Lung (tissue), 12 donors: ENCODE results near the gene CHN2. TPM values are rescaled to one million over a fixed set of nuclear protein-coding genes. Genes with fewer than 3 reads are reported as not detected.

Experiments
- ATAC-seq: fragments of 200-7000 bp; cut with Tn5 transposase; one replicate; pipeline ENCODE4 v1.9.1; 2020; ENCODE audit warnings: moderate number of reproducible peaks; ENCODE audit not compliant: insufficient read depth, low FRiP score
- DNase-seq, 3 donors: peaks; one replicate each; pipeline ENCODE4 v3.0.0-alpha.2; 2013 to 2017
- H3K27ac ChIP-seq, 2 donors: one replicate each; pipeline ENCODE4 v1.5.1; 2013; ENCODE audit warnings: mild to moderate bottlenecking in 2 of 2, moderate library complexity in 2 of 2, control low read depth in 1 of 2, inconsistent platforms in 1 of 2, low read depth in 1 of 2, low read length in 1 of 2
- H3K27me3 ChIP-seq, 3 donors: one replicate each; pipeline ENCODE4 v1.5.1; 2013; ENCODE audit warnings: low read length in 2 of 3; ENCODE audit not compliant: control insufficient read depth in 3 of 3, insufficient read depth in 3 of 3
- H3K36me3 ChIP-seq, 4 donors: one replicate each; pipeline ENCODE4 v1.5.1; 2013; ENCODE audit warnings: low read length in 4 of 4, mild to moderate bottlenecking in 1 of 4, moderate library complexity in 1 of 4; ENCODE audit not compliant: control insufficient read depth in 4 of 4, insufficient read depth in 4 of 4
- H3K4me1 ChIP-seq, 5 donors: one replicate each; pipeline ENCODE4 v1.5.1; 2013; ENCODE audit warnings: low read length in 5 of 5, mild to moderate bottlenecking in 2 of 5, moderate library complexity in 1 of 5; ENCODE audit not compliant: control insufficient read depth in 5 of 5, insufficient read depth in 5 of 5
- H3K4me3 ChIP-seq: one replicate; pipeline ENCODE4 v1.5.1; 2013; ENCODE audit warnings: mild to moderate bottlenecking, control low read depth, moderate library complexity
- H3K9ac ChIP-seq, 2 donors: one replicate each; pipeline ENCODE4 v1.5.1; 2013; ENCODE audit warnings: low read length in 2 of 2, control low read depth in 1 of 2; ENCODE audit not compliant: insufficient read depth in 1 of 2
- H3K9me3 ChIP-seq, 4 donors: one replicate each; pipeline ENCODE4 v1.5.1; 2013; ENCODE audit warnings: low read length in 3 of 4, mild to moderate bottlenecking in 1 of 4, moderate library complexity in 1 of 4; ENCODE audit not compliant: control insufficient read depth in 4 of 4, insufficient read depth in 3 of 4
- WGBS, 2 donors: extraction: QIAGEN DNeasy Blood & Tissue Kit; methylation state at CpG; one replicate each; pipeline ENCODE4 v1.1.7; 2013; 5-methylcytosine and 5-hydroxymethylcytosine counted together
- polyA plus RNA-seq, 2 donors: library from polyadenylated mRNA; stranded (reverse); fragments of 200-250 nt; gene quantifications; one replicate each; pipeline ENCODE4 v1.2.1, GENCODE V29; 2013
- total RNA-seq, 2 donors: library from RNA; depleted of rRNA in 1 of 2; stranded (reverse); fragments of >200 nt in 1 of 2; gene quantifications; one replicate each; pipeline ENCODE4 v1.2.1, GENCODE V29; 2014 to 2021
- TF ChIP-seq, protein P1 (sequence below): IDR thresholded peaks from 2 replicates; pipeline ENCODE4 v1.5.1; 2012; ENCODE audit warnings: mild to moderate bottlenecking; ENCODE audit errors: control extremely low read depth, extremely low read depth
- donor health status: control.
- donor health status: control.
- donor health status: Bipolar disorder and iron deficiency.
- donor health status: healthy.
- donor health status: DM: yes; HTN: yes; CAD: no.

Gene CHN2
- total and polyA plus RNA-seq, 4 donors, result 3.2 to 11.0 (median 6.7) TPM

- Histone ChIP-seq H3K4me1 (peaks cover 0 to 4% (median 0%) of the 10 kb centered on the region in 5 donors), H3K27me3 (no peaks in the 10 kb centered on the region), H3K9ac (no peak overlapping the region), H3K9me3 (peaks cover 0 to 2% (median 0%) of the 10 kb centered on the region in 4 donors), H3K36me3 (no peaks in the 10 kb centered on the region), H3K27ac (no peak overlapping the region), H3K4me3 (no peak overlapping the region)
- TF ChIP-seq, protein P1, sequence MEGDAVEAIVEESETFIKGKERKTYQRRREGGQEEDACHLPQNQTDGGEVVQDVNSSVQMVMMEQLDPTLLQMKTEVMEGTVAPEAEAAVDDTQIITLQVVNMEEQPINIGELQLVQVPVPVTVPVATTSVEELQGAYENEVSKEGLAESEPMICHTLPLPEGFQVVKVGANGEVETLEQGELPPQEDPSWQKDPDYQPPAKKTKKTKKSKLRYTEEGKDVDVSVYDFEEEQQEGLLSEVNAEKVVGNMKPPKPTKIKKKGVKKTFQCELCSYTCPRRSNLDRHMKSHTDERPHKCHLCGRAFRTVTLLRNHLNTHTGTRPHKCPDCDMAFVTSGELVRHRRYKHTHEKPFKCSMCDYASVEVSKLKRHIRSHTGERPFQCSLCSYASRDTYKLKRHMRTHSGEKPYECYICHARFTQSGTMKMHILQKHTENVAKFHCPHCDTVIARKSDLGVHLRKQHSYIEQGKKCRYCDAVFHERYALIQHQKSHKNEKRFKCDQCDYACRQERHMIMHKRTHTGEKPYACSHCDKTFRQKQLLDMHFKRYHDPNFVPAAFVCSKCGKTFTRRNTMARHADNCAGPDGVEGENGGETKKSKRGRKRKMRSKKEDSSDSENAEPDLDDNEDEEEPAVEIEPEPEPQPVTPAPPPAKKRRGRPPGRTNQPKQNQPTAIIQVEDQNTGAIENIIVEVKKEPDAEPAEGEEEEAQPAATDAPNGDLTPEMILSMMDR, result no peak
- DNase-seq (no peak), ATAC-seq (no peak)
- 50 to 58% methylated on average over 11 of the region's 11 CpGs for WGBS, 2 donors
Observed at GRCh38 chr7:29243910-29244655, 49.5 kb downstream of the CHN2 start.

DNA sequence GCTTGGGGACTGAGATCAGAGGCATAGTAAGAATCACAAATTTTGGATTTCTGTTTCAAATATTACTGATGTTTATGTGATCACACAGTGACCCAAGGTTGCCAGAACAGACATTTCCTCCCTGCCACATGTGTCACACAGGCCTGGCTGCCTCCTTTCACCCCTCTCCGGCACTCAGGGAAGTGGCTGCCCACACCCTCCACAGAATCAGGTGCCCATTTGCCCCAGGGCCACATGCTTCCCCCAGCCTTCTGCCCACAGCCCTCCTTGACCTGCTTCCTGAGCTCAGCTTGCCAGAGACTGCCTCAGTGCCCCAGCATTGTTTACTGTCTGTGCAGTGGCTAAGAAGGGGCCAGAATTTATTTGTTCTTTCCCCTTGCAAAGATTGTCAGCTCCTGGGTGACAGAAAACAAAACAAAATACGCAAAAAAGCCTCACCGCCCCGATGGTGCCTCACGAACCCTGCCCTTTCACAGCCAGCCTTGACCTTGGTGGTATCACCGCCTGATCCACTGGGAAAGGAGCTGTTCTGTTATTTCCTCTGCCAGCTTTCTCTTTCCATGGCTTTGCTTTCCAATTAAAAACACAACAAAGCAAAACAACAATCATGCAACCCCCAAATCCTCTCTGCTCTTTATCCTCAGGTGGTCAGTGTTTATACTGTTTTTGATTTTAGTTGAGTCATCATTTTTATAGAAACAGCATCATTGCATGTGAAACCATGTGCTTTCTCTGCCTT is 52.8 kb downstream of the CHN2 start:
- WGBS, 2 donors, result 77 to 83% methylated on average over 6 of the region's 6 CpGs
- ATAC-seq, result no peak

DNA sequence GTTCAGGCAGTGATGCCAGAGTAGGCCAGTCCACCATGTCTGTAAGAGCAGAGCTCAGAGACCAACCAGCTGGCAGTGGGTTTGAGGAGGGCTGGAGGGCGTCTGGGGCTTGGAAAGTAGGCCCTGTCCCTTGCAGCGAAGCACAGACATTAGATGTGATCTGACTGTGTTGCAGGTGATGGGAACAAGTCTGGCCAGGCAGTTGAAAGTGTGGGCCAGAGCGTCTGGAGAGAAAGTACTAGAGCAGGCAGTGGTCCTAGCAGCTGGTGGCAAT is 53.3 kb downstream of the CHN2 start:
- H3K9me3 ChIP-seq, result peaks cover 0 to 2% (median 0%) of the 10 kb centered on the region in 4 donors
- WGBS, 2 donors, result 96 to 100% methylated on average over 3 of the region's 3 CpGs
- no peak overlapping the region for H3K9ac ChIP-seq
- H3K27me3 ChIP-seq, result no peaks in the 10 kb centered on the region
- no peaks in the 10 kb centered on the region for H3K36me3 ChIP-seq
- no peak overlapping the region for H3K4me3 ChIP-seq
- H3K4me1 ChIP-seq, result peaks cover 0 to 4% (median 0%) of the 10 kb centered on the region in 5 donors
- no peak overlapping the region for H3K27ac ChIP-seq
- DNase-seq (no peak), ATAC-seq (no peak)
- TF ChIP-seq, protein P1, result no peak

More for the DNA sequence above, 52.8 kb downstream of the CHN2 start:
- no peak overlapping the region for H3K4me3 ChIP-seq
- H3K36me3 ChIP-seq, result no peaks in the 10 kb centered on the region
- TF ChIP-seq, protein P1, result no peak
- H3K4me1 ChIP-seq, result peaks cover 0 to 4% (median 0%) of the 10 kb centered on the region in 5 donors
- H3K9ac ChIP-seq, result no peak overlapping the region
- H3K27me3 ChIP-seq, result no peaks in the 10 kb centered on the region
- H3K9me3 ChIP-seq, result peaks cover 0 to 2% (median 0%) of the 10 kb centered on the region in 4 donors
- H3K27ac ChIP-seq, result peak overlapping the region in 1 of 2 donors; percentile 18
- DNase-seq, result no peak
